GM19238 (cell line): ENCODE results near the gene CLIP1.
"Not testable (repeated sequence)": the region's sequence is repeated elsewhere in the genome, so short reads cannot be mapped to it uniquely, and the experiment has no call there.

Experiments
- DNase-seq: peaks from one replicate; pipeline ENCODE4 v3.0.0; 2011; ENCODE audit warnings: low spot score; ENCODE audit not compliant: insufficient read length

Gene CLIP1

GRCh38 chr12:122435186-122435585, 12.7 kb upstream of the CLIP1 start:
- DNase-seq: no peak

GRCh38 chr12:122429043-122429442, 6.6 kb upstream of the CLIP1 start:
- DNase-seq: not testable (repeated sequence)

DNA sequence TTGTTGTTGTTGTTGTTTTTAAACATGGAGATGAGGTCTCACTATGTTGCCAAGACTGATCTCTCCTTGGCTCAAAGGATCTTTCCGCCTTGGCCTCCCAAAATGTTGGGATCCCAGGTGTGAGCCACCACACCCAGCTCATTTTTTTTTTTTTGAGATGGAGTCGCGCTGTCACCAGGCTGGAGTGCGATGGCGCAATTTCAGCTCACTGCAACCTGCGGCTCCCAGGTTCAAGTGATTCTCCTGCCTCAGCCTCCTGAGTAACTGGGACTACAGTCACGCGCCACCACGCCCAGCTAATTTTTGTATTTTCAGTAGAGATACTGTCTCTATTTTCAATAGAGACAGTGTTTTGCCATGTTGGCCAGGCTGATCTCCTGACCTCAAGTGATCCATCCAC, 4.9 kb upstream of the CLIP1 start:
- DNase-seq: no peak

GRCh38 chr12:122423258-122424165, 1.0 kb upstream of the CLIP1 start:
- no peak for DNase-seq

DNA sequence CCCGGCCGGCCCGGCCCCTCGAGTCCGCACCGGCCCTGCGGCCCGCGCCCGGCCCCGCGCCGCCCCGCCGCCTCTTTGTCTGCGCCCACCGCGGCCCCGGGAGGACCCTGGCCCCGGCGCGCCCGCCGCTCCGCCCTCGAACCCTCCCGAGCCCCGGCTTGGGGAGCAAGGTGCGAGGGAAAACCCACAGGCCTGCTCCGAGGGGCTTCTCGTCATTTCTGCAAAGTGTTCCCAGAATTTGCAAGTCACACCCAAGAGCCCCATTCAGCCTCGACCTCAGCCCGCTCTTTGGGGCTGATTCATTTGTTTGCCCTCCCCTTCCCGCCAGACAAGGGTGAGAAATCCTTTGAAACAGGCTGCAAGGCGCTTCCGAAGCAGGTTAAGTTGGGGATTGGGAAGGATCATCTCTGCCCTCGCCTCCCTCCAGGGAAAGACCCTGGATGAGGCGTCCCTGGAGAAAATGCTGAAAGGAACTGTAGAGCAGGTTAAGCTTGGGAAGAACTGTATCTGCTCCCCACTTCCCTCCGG, 325 bp upstream of the CLIP1 start:
- no peak for DNase-seq

DNA sequence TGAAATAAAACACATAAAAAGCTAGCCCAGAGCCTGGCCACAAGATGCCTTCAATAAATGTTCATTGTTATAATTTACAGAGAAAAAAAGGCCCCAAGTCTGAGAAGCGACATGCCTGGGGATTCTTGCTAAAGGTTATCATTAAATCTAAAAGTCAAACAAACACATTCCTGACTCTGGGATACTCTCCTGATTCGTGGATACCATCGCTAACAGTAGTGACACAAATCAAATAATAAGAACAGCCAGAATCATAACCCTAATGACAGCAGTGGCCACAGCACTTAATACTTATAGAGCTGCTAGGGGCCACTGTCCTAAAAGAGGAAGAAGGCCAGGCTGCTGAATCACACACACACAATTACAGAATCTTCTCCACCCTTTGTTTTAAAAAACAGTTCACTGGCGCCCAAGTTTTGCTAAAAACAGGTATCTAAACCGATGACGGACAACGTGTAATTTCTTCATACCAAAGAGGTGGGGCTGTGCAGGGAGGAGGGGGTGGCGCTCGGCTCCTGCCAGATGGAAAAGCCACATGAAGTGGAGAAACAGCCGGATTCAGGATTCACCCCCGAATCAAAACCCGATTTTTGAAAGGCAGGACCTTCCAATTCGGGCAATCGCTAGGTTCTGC, 1.2 kb downstream of the CLIP1 start:
- DNase-seq: no peak

DNA sequence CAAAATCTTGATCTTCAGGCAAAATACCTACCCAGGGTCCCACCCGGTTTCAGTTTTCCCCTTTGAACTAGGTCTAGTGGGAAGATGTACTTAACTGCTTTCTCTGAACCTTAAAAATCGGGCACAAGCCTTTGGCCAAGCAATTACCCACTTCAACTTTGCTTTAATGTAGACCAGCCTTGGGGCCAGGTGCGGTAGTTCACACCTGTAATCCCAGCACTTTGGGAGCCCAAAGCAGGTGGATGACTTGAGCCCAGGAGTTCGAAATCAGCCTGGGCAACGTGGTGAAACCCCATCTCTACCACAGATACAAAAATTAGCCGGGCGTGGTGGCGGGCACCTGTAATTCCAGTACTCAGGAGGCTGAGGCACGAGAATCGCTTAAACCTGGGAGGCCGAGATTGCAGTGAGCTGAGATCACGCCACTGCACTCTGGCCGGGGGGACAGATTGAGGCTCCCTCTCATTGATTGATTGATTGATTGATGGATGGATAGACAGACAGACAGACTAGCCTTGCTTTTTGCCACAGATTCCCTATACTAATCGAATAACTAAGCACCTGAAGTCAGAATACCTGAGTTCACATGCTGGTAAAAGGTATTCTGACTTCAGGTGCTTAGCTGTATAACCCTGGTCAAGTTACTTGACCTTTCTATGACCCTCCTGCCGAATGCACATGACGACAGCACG, 1.9 kb downstream of the CLIP1 start:
- DNase-seq: no peak

DNA sequence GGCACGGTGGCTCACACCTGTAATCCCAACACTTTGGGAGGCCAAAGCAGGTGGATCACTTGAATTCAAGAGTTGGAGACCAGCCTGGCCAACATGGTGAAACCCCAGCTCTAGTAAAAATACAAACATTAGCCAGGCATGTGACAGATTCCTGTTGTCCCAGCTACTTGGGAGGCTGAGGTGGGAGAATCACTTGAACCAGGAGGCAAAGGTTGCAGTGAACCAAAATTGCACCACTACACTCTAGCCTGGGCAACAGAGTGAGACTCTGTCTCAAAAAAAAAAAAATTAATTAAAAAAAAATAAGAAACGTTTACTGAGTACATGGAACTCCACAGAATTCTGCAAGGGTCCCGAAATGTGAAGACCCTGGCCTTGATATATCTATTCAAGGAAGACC, 3.4 kb downstream of the CLIP1 start:
- DNase-seq: not testable (repeated sequence)

GRCh38 chr12:122415665-122416064, 6.8 kb downstream of the CLIP1 start:
- not testable (repeated sequence) for DNase-seq

DNA sequence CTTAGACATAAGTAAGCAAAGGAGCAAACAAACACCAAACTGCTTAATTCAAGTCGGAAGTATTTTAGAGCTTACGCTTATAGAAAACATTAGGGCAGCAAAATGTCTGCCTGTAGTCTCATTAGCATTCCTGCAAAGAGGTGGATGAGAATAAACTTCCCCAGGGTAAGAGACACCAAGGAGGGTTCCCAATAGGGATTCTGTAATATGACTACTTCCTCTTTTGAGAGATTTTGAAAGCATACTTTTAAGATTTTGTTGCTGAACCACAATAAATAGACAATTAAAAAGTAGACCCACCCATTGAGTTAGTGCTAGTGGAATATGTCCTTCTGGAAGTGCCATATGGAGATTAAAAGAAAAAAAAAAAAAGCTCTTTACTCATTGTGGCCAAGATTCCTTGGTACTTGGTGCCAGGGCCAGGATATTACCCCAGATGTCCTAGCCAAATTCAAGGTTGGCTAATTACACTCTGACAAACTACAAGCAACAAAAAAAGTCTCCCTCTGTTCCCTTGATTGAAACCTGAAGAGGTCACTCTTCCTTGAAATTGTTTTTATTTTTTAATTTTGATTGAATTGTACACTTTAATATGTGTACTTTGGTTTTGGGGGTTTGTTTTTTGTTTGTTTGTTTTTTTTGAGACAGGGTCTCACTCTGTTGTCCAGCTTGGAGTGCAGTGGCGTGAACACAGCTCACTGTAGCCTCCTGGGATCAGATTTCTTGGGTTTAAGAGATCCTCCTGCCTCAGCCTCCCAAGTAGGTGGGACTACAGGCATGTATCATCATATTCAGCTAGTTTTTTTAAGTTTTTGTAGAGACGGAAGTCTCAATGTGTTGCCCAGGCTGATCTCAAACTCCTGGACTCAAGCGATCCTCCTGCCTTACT, 8.7 kb downstream of the CLIP1 start:
- DNase-seq: no peak

GRCh38 chr12:122412851-122413433, 9.5 kb downstream of the CLIP1 start:
- DNase-seq: no peak

- DNase-seq: no peak
Measured at GRCh38 chr12:122411537-122411936, 10.9 kb downstream of the CLIP1 start.

DNA sequence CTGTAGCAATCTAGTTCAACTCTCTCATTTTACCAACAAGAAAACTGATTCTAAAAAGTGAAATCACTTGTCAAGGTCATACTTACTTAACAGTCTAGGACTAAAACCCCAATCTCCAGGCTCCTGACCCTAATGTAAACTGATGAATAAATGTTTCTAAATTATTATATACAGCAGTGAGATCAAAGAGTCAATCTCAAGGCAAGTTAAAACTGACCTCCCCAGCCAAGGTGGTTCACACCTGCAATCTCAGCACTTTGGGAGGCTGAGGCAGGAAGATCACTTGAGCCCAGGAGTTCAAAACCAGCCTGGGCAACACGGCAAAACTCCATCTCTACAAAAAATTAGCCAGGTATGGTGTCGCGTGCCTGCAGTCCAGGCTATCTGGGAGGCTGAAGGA, 15.3 kb downstream of the CLIP1 start:
- DNase-seq: no peak

DNA sequence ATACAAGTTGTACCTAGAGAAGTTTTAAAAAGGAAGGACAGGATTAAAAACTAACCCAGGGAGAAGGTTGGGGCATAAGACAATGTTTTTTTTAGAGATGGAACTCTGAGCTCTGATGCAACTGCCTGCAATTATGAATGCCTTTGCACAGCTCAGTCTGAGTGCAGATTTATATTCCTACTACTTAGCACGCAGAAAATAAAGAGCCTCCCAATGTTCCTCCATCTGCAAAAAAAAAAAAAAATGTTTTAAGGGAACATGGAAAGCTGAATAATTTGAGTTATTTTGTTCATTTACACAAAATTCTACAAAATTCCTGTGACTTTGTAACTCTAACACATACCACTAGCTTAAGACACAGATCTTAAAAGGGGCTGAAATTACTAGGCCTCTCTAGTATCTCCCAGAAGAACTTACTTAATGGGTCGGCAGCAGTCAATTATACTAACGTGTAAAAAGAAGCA, 15.7 kb downstream of the CLIP1 start:
- no peak for DNase-seq

DNA sequence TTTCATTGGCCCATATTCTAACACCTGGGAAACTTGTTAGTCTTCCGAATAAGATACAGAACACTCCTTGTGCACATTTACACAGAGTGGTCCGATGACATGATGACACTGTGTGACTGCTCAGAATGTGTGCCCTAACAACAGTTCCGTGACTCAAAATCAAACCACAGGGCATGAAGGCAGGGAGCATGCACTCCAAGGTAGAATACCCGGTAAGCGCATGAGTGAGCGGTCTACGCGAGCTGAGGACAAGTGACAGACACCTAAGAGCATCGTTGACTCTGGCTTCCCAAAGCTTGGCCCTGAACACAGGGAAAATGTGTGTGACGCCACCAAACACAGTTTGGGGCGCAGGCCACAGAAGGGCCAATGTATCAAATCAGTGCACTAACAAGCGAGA, 18.6 kb downstream of the CLIP1 start:
- no peak for DNase-seq

DNA sequence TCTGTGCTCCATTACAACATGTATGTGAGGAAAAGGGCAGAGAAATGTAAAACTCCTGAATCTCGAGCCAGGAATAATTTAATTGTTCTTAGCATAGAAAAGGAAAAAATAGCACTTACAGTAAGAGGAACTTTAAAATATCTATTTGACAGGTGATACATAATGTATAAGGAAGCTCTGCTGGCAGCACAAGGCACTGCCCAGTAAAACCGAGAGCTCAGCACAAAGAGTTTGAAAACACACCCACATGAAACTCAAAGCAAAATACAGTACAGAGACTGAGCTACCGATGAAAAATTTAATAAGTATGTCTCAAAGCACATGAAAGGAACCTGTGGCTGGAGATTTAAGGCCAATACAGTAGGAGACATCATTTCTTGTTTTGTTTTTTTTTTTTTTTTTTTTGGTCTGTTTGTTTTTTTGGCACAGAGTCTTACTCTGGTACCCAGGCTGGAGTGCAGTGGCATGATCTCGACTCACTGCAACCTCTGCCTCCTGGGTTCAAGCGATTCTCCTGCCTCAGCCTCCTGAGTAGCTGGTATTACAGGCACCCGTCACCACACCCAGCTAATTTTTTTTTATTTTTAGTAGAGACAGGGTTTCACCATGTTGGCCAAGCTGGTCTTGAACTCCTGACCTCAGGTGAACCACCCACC, 19.2 kb downstream of the CLIP1 start:
- no peak for DNase-seq

DNA sequence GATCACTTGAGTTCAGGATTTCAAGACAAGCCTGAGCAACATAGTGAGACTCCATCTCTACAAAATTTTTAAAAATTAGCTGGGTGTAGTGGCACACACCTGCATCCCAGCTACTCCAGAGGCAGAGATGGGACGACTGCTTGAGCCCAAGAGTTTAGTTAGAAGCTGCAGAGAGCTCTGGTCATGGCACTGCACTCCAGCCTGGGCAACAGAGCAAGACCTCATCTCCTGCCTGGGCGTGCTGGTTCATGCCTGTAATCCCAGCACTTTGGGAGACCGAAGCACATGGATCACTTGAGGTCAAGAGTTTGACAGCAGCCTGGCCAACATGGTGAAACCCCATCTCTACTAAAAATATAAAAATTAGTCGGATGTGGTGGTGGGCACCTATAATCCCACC, 20.2 kb downstream of the CLIP1 start:
- DNase-seq: no peak

- no peak for DNase-seq
Measured at GRCh38 chr12:122399592-122400373, 22.7 kb downstream of the CLIP1 start.

GRCh38 chr12:122399254-122399591, 23.2 kb downstream of the CLIP1 start:
- DNase-seq: no peak
